ENCODE measurements around the gene NELL2. TPM values are rescaled to one million over a fixed set of nuclear protein-coding genes. Genes with fewer than 3 reads are reported as not detected.

Gene NELL2
- total RNA-seq, 1 experiment from 2014 or later: 32.7 TPM

DNA sequence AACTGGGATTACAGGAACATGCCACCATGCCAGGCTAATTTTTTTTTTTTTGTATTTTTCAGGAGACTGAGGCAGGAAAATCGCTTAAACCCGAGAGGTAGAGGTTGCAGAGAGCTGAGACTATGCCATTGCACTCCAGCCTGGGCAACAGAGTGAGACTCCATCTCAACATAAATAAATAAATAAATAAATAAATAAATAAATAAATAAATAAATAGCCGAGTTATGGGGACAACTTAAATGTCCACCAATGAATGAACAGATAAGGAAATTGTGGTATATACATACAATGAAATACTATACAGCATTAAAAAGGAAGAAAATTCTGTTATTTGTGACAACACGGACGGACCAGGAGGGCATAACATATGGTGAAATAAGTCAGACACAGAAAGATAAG is 325.7 kb downstream of the NELL2 start:
- WGBS (ENCODE audit: extremely low coverage, insufficient read length, low lambda C conversion rate): no CpG with 5 or more reads among the region's 5 CpGs
- H2BK5ac ChIP-seq (ENCODE audit: insufficient read length, low read length): no peak overlapping the region
- H2AK5ac ChIP-seq (ENCODE audit: insufficient read length, low read length): no peak overlapping the region
- no peak overlapping the region for H4K5ac ChIP-seq (ENCODE audit: insufficient read length, low read depth, low read length)
- H2BK20ac ChIP-seq (ENCODE audit: low read depth, low read length, poor library complexity, severe bottlenecking): no peak overlapping the region
- H3K18ac ChIP-seq (ENCODE audit: insufficient read length, low read depth, low read length): no peak overlapping the region
- no peak overlapping the region for H2BK12ac ChIP-seq (ENCODE audit: insufficient read length, low read depth, low read length)
- H3K4me1 Mint-ChIP-seq: peaks cover 0 to 3% of the 10 kb centered on the region in 2 experiments; a peak in 1 of 4 replicates
- H3K4me2 ChIP-seq (ENCODE audit: insufficient read depth, insufficient read length, low read length): no peak overlapping the region
- no peak overlapping the region for H3K23ac ChIP-seq (ENCODE audit: insufficient read length, low read depth, low read length)
- H3K27me3 ChIP-seq (ENCODE audit: insufficient read depth, low read length): no peaks in the 10 kb centered on the region
- no peak overlapping the region for H3K27ac ChIP-seq (ENCODE audit: insufficient read length, low read depth, low read length)
- H4K20me1 ChIP-seq (ENCODE audit: control insufficient read depth, insufficient read depth, insufficient read length): no peaks in the 10 kb centered on the region
- no peaks in the 10 kb centered on the region for H3K79me2 ChIP-seq (ENCODE audit: insufficient read depth, low read length)
- H3K9ac ChIP-seq (ENCODE audit: extremely low read depth, insufficient read length, low read length): no peak overlapping the region
- H4K91ac ChIP-seq (ENCODE audit: insufficient read length, low read depth, low read length): no peak overlapping the region
- H3K56ac ChIP-seq (ENCODE audit: insufficient read length, low read depth, low read length): no peak overlapping the region
- H2AFZ ChIP-seq (ENCODE audit: low read length): no peak overlapping the region
- H3K14ac ChIP-seq (ENCODE audit: insufficient read depth, low read length): no peak overlapping the region
- H3K9me3 Mint-ChIP-seq: no peaks in the 10 kb centered on the region
- H3K27ac Mint-ChIP-seq: no peak overlapping the region
- no peak for DNase-seq
- no peak overlapping the region for H2BK120ac ChIP-seq (ENCODE audit: low read depth, low read length, poor library complexity, severe bottlenecking)
- no peaks in the 10 kb centered on the region for H3K9me3 ChIP-seq (ENCODE audit: control insufficient read depth, low read depth, low read length)
- H3K79me1 ChIP-seq (ENCODE audit: insufficient read depth, low read depth, low read length, poor library complexity, severe bottlenecking): no peaks in the 10 kb centered on the region
- H2BK15ac ChIP-seq (ENCODE audit: low read depth, low read length): no peak overlapping the region
- H3T11ph ChIP-seq (ENCODE audit: low read length): no peak overlapping the region
- no peaks in the 10 kb centered on the region for H3K23me2 ChIP-seq (ENCODE audit: insufficient read length, low read depth, low read length, poor library complexity, severe bottlenecking)
- H3K27me3 Mint-ChIP-seq (ENCODE audit: low read depth): no peaks in the 10 kb centered on the region
- no peak overlapping the region for H3K4ac ChIP-seq (ENCODE audit: low read depth, low read length)
- no peak overlapping the region for H3K4me3 Mint-ChIP-seq
- H4K8ac ChIP-seq (replicated peaks; ENCODE audit: insufficient read length, low read depth, low read length): no peak overlapping the region
- no peaks in the 10 kb centered on the region for H3K4me1 ChIP-seq (ENCODE audit: insufficient read depth, low read length)
- TF ChIP-seq, protein P1, sequence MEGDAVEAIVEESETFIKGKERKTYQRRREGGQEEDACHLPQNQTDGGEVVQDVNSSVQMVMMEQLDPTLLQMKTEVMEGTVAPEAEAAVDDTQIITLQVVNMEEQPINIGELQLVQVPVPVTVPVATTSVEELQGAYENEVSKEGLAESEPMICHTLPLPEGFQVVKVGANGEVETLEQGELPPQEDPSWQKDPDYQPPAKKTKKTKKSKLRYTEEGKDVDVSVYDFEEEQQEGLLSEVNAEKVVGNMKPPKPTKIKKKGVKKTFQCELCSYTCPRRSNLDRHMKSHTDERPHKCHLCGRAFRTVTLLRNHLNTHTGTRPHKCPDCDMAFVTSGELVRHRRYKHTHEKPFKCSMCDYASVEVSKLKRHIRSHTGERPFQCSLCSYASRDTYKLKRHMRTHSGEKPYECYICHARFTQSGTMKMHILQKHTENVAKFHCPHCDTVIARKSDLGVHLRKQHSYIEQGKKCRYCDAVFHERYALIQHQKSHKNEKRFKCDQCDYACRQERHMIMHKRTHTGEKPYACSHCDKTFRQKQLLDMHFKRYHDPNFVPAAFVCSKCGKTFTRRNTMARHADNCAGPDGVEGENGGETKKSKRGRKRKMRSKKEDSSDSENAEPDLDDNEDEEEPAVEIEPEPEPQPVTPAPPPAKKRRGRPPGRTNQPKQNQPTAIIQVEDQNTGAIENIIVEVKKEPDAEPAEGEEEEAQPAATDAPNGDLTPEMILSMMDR (conservative IDR thresholded peaks at IDR 0.05): no peak
- no peaks in the 10 kb centered on the region for H3K36me3 Mint-ChIP-seq (ENCODE audit: insufficient read depth in 1 of 3, low read depth in 3 of 3)

Measured in H9 (cell line).